Activated B cell treated with CpG ODN at 0.5 μM for 24 hours (primary cell): Measurements from ENCODE around the gene KLHDC9. TPM values are rescaled to one million over a fixed set of nuclear protein-coding genes. Genes with fewer than 3 reads are reported as not detected.

ENCODE experiments used
- ATAC-seq: fragments of 200-7000 bp; cut with Tn5 transposase; one replicate; pipeline ENCODE4 v1.10.0; 2021; ENCODE audit warnings: low read depth, mild to moderate bottlenecking, moderate library complexity
- CTCF ChIA-PET: fragments of 350-600 bp; sonication (Branson Sonifier 250); formaldehyde crosslinking; loops from one replicate; lab custom pipeline; 2021; ENCODE audit warnings: antibody characterized with exemption; lab: Charles Lee
- POLR2A ChIA-PET: fragments of 350-600 bp; sonication (Branson Sonifier 250); formaldehyde crosslinking; loops from one replicate; lab custom pipeline; 2021; ENCODE audit warnings: antibody characterized with exemption; lab: Charles Lee
- DNase-seq: peaks from one replicate; pipeline ENCODE4 v3.0.0; 2022
- H3K27ac Mint-ChIP-seq: one replicate; pipeline ENCODE4 v1.8.0; 2020; ENCODE audit warnings: mixed read lengths
- H3K27me3 Mint-ChIP-seq: one replicate; pipeline ENCODE4 v1.8.0; 2021; ENCODE audit warnings: mixed read lengths
- H3K36me3 Mint-ChIP-seq: one replicate; pipeline ENCODE4 v1.8.0; 2021; ENCODE audit warnings: low read depth, mixed read lengths
- H3K4me1 Mint-ChIP-seq: one replicate; pipeline ENCODE4 v1.8.0; 2021; ENCODE audit warnings: mixed read lengths
- H3K4me3 Mint-ChIP-seq: one replicate; pipeline ENCODE4 v1.8.0; 2020; ENCODE audit warnings: mild to moderate bottlenecking, mixed read lengths
- H3K9me3 Mint-ChIP-seq: one replicate; pipeline ENCODE4 v1.8.0; 2020; ENCODE audit warnings: mixed read lengths
- intact Hi-C: fragments of 100-400 bp; cut with micrococcal nuclease; formaldehyde crosslinking; loops from one replicate; pipeline ENCODE4 v1.15.1; 2024
- total RNA-seq: library from RNA; stranded (reverse); gene quantifications from 2 replicates; pipeline ENCODE4 v1.2.3, GENCODE V29; 2022
- TF ChIP-seq, protein P1 (sequence below): fragments of 200-600 bp; IDR thresholded peaks from one replicate; pipeline ENCODE4 v1.8.0; 2022; ENCODE audit warnings: antibody characterized with exemption, mild to moderate bottlenecking

The KLHDC9 gene
- total RNA-seq, 1 donor from 2014 or later, result 2.9 TPM

DNA sequence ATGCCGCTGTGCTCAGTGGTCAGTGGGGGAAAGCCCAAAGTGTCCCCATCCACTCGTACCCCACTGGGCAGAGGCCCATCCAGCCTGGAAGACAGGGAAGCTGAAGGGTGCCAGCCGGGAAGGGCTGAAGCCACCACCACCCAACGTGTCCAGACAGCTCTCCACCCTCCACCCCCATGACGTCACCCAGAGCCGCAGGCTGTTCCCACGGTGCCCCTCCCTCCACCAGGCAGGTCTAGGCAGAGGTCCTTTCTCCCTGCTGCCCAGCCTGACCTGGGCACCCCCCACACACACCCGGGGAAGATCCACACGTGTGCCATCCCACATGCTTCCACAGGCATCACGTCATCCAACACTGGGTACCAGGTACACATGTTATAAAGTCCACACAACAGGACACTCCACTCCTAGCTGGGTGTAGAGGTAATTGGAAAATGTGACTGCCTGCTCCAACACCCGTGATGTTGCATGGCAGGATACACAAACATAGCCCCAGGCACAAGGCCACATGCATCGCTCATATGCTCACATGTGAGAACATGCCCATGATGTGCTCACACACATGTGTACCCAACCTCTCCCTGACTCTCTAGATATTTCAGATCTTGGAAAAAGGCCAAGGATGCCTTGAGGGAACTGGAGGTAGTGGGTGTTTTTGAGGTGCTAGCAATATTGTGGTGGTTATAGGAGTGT, 23.3 kb upstream of the KLHDC9 start:
- peaks cover under 1% of the 10 kb centered on the region for H3K36me3 Mint-ChIP-seq
- no peaks in the 10 kb centered on the region for H3K9me3 Mint-ChIP-seq
- no peak overlapping the region for H3K27ac Mint-ChIP-seq
- ChIA-PET POLR2A (no interaction called here), CTCF (interaction anchor here (1.6 kb wide), 1 partner anchor 23 kb away, joined by 8 read pairs; no protein-coding TSS in a partner anchor)
- TF ChIP-seq, protein P1, sequence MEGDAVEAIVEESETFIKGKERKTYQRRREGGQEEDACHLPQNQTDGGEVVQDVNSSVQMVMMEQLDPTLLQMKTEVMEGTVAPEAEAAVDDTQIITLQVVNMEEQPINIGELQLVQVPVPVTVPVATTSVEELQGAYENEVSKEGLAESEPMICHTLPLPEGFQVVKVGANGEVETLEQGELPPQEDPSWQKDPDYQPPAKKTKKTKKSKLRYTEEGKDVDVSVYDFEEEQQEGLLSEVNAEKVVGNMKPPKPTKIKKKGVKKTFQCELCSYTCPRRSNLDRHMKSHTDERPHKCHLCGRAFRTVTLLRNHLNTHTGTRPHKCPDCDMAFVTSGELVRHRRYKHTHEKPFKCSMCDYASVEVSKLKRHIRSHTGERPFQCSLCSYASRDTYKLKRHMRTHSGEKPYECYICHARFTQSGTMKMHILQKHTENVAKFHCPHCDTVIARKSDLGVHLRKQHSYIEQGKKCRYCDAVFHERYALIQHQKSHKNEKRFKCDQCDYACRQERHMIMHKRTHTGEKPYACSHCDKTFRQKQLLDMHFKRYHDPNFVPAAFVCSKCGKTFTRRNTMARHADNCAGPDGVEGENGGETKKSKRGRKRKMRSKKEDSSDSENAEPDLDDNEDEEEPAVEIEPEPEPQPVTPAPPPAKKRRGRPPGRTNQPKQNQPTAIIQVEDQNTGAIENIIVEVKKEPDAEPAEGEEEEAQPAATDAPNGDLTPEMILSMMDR, result no peak
- ATAC-seq, result no peak
- intact Hi-C loops, result no loop called here
- H3K4me1 Mint-ChIP-seq, result peaks cover 17% of the 10 kb centered on the region
- peaks cover 2% of the 10 kb centered on the region for H3K27me3 Mint-ChIP-seq
- H3K4me3 Mint-ChIP-seq, result no peak overlapping the region
- DNase-seq, result no peak

GRCh38 chr1:161076410-161076809, 21.8 kb upstream of the KLHDC9 start:
- Mint-ChIP-seq H3K27ac (no peak overlapping the region), H3K36me3 (no peaks in the 10 kb centered on the region), H3K9me3 (no peaks in the 10 kb centered on the region), H3K4me3 (no peak overlapping the region), H3K4me1 (peaks cover 5% of the 10 kb centered on the region), H3K27me3 (peaks cover 2% of the 10 kb centered on the region)
- ChIA-PET POLR2A (interaction anchor here (0.7 to 1.8 kb wide), 2 partner anchors 21 to 107 kb away, joined by 3 to 7 read pairs; partner anchors contain the start of gene KLHDC9), CTCF (no interaction called here)
- no peak for ATAC-seq
- intact Hi-C loops, result loop anchor here (2.0 kb wide), 1 partner anchor 14 kb away; no protein-coding TSS in a partner anchor
- DNase-seq, result no peak
- TF ChIP-seq, protein P1, result no peak

GRCh38 chr1:161077426-161077825, 20.7 kb upstream of the KLHDC9 start:
- DNase-seq, result no peak
- intact Hi-C loops, result loop anchor here (2.0 kb wide), 1 partner anchor 13 kb away; no protein-coding TSS in a partner anchor
- CTCF ChIA-PET, result no interaction called here
- H3K36me3 Mint-ChIP-seq, result no peaks in the 10 kb centered on the region
- H3K9me3 Mint-ChIP-seq, result no peaks in the 10 kb centered on the region
- POLR2A ChIA-PET, result no interaction called here
- TF ChIP-seq, protein P1, result no peak
- peaks cover 2% of the 10 kb centered on the region for H3K27me3 Mint-ChIP-seq
- H3K4me1 Mint-ChIP-seq, result no peaks in the 10 kb centered on the region
- no peak overlapping the region for H3K4me3 Mint-ChIP-seq
- no peak overlapping the region for H3K27ac Mint-ChIP-seq
- no peak for ATAC-seq

DNA sequence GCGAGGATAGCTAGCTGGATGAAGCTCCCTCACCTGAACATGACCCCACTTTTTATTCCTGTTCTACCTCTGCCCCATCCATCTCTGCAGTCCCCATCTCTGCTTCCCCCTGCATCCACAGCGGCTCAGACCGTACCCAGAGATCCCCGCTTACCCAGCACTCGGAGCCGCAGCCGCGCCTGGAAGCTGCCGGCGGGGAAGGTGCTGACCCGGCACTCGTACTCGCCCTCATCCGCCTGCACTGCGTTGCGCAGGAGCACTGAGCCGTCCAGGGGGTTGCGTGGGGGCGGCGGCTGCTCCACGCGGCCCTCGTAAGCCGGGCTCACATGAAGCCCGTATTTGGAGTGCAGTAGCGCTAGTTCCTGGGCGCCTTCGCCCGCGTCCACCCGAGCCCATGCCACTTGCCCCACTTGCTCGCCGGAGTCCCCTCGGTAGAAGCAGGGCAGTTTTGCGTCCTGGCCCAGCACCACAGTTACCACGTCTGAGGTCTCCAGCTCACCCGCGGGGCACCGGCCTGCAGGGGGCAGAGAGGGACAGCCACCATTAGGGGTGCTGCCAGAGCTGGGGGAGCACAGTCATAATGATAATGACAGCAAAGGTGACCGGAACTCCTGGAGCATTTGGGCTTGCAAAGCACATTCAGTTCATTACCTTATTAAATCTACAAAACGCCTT, 18.6 kb upstream of the KLHDC9 start:
- Mint-ChIP-seq H3K4me1 (no peaks in the 10 kb centered on the region), H3K4me3 (no peak overlapping the region), H3K36me3 (no peaks in the 10 kb centered on the region), H3K27ac (no peak overlapping the region), H3K27me3 (peaks cover 2% of the 10 kb centered on the region), H3K9me3 (no peaks in the 10 kb centered on the region)
- TF ChIP-seq, protein P1, result no peak
- intact Hi-C loops, result no loop called here
- POLR2A ChIA-PET, result interaction anchor here (1.0 to 1.7 kb wide), 3 partner anchors 10 to 33 kb away, joined by 4 to 5 read pairs (median 5); partner anchors contain the start of gene ARHGAP30
- DNase-seq (no peak), ATAC-seq (no peak)
- CTCF ChIA-PET, result interaction anchor here (1.0 kb wide), 1 partner anchor 18 kb away, joined by 3 read pairs; no protein-coding TSS in a partner anchor
